Measurements from ENCODE around the gene FGFR4.

FGFR4 gene

GRCh38 chr5:177107159-177107558 is 20.4 kb downstream of the FGFR4 start:
- Histone ChIP-seq H3K4me1 (ENCODE audit: insufficient read depth, poor library complexity, severe bottlenecking) (no peaks in the 10 kb centered on the region), H3K27ac (ENCODE audit: poor library complexity, severe bottlenecking) (no peak overlapping the region), H3K27me3 (ENCODE audit: insufficient read depth, poor library complexity, severe bottlenecking) (no peaks in the 10 kb centered on the region), H3K36me3 (ENCODE audit: low read depth) (no peaks in the 10 kb centered on the region), H3K4me3 (ENCODE audit: severe bottlenecking) (no peak overlapping the region), H3K9me3 (ENCODE audit: severe bottlenecking) (no peaks in the 10 kb centered on the region)
- no peak for ATAC-seq (ENCODE audit: low read depth)
- DNase-seq (ENCODE audit: low spot score) = no peak
- no peak for TF ChIP-seq CTCF (IDR thresholded peaks at IDR 0.05; ENCODE audit: poor library complexity, severe bottlenecking)

GRCh38 chr5:177109810-177110209 is 23.1 kb downstream of the FGFR4 start:
- no peak for TF ChIP-seq CTCF (IDR thresholded peaks at IDR 0.05; ENCODE audit: poor library complexity, severe bottlenecking)
- Histone ChIP-seq H3K4me1 (ENCODE audit: insufficient read depth, poor library complexity, severe bottlenecking) (no peaks in the 10 kb centered on the region), H3K9me3 (ENCODE audit: severe bottlenecking) (no peaks in the 10 kb centered on the region), H3K27me3 (ENCODE audit: insufficient read depth, poor library complexity, severe bottlenecking) (no peaks in the 10 kb centered on the region), H3K4me3 (ENCODE audit: severe bottlenecking) (no peak overlapping the region), H3K36me3 (ENCODE audit: low read depth) (no peaks in the 10 kb centered on the region), H3K27ac (ENCODE audit: poor library complexity, severe bottlenecking) (no peak overlapping the region)
- ATAC-seq (ENCODE audit: low read depth) = no peak
- no peak for DNase-seq (ENCODE audit: low spot score)

- H3K4me1 ChIP-seq (ENCODE audit: insufficient read depth, poor library complexity, severe bottlenecking) = no peaks in the 10 kb centered on the region
- ATAC-seq (ENCODE audit: low read depth) (peak; percentile 54), DNase-seq (ENCODE audit: low spot score) (no peak)
- H3K27me3 ChIP-seq (ENCODE audit: insufficient read depth, poor library complexity, severe bottlenecking) = no peaks in the 10 kb centered on the region
- H3K36me3 ChIP-seq (ENCODE audit: low read depth) = no peaks in the 10 kb centered on the region
- H3K9me3 ChIP-seq (ENCODE audit: severe bottlenecking) = no peaks in the 10 kb centered on the region
- no peak overlapping the region for H3K4me3 ChIP-seq (ENCODE audit: severe bottlenecking)
- H3K27ac ChIP-seq (ENCODE audit: poor library complexity, severe bottlenecking) = no peak overlapping the region
- TF ChIP-seq CTCF (IDR thresholded peaks at IDR 0.05; ENCODE audit: poor library complexity, severe bottlenecking) = peak; percentile 97
Observed at GRCh38 chr5:177111720-177112394, 25.1 kb downstream of the FGFR4 start.

- ATAC-seq (ENCODE audit: low read depth) = no peak
- TF ChIP-seq CTCF (IDR thresholded peaks at IDR 0.05; ENCODE audit: poor library complexity, severe bottlenecking) = no peak
Observed at GRCh38 chr5:177112589-177113220, 26.0 kb downstream of the FGFR4 start.

More at GRCh38 chr5:177112589-177113220, 26.0 kb downstream of the FGFR4 start:
- Histone ChIP-seq H3K4me3 (ENCODE audit: severe bottlenecking) (no peak overlapping the region), H3K36me3 (ENCODE audit: low read depth) (no peaks in the 10 kb centered on the region), H3K4me1 (ENCODE audit: insufficient read depth, poor library complexity, severe bottlenecking) (no peaks in the 10 kb centered on the region), H3K27me3 (ENCODE audit: insufficient read depth, poor library complexity, severe bottlenecking) (no peaks in the 10 kb centered on the region), H3K9me3 (ENCODE audit: severe bottlenecking) (no peaks in the 10 kb centered on the region), H3K27ac (ENCODE audit: poor library complexity, severe bottlenecking) (no peak overlapping the region)
- DNase-seq (ENCODE audit: low spot score) = no peak

Measured in RWPE2 (cell line).